NCI-H146 treated with DMSO at 0.1 percent for 48 hours (cell line): Measurements from ENCODE around the gene FYTTD1.

ENCODE experiments used
- DNase-seq: peaks from one replicate; lab custom pipeline; 2025; ENCODE audit not compliant: unreplicated experiment; lab: John Stamatoyannopoulos, UW

The FYTTD1 gene

DNA sequence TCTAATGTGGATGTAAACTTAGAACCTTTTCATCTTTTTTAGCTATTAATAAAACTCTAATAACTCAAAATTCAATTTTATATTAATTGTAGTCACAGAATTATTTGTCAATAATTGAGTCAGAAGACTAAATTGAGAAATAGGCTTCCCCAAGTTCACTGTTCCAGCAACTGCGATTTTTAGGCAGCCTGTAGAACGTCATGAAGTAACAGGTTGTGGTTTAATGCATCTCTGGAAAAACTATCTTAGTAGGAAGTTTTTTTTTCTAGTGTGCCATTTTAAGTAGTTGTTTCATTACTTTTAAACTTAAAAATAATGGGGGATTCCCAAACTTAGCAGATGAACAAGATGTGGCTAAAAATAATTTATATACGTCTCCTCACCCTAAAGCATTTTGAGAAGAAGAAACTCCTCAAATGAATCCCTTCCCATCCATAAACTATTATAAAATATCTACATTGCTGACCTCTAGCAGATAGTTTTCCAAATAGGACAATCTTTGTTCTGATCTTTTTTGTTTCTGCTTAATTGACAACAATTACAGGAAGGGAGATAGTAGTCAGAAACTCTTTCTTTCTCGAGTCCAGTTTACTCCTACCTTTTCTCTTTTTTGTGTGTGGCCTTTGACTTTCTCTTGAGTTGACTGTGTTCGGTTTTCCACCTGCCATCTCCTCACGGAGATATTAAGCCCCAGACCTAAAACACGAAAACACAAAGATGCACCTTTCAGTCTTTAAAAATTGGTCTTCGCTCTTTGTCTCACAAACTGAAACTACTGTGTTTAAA is 84.4 kb downstream of the FYTTD1 start:
- no peak for DNase-seq

- no peak for DNase-seq
These were observed 85.8 kb downstream of the FYTTD1 start for GRCh38 chr3:197835509-197835908.

GRCh38 chr3:197836244-197836643 is 86.6 kb downstream of the FYTTD1 start:
- DNase-seq: no peak
